Measurements from ENCODE around the gene SPACDR. TPM values are rescaled to one million over a fixed set of nuclear protein-coding genes. Genes with fewer than 3 reads are reported as not detected.
A peak's percentile ranks its signal among the peaks of the same experiment; 100 is the strongest.

The SPACDR gene
- total and polyA plus RNA-seq, 9 of the 15 experiments (the other 6 are each of a cell fraction or from before 2014, with no cell fraction given) = 0.07 to 0.55 (median 0.14) TPM; not detected in 1

DNA sequence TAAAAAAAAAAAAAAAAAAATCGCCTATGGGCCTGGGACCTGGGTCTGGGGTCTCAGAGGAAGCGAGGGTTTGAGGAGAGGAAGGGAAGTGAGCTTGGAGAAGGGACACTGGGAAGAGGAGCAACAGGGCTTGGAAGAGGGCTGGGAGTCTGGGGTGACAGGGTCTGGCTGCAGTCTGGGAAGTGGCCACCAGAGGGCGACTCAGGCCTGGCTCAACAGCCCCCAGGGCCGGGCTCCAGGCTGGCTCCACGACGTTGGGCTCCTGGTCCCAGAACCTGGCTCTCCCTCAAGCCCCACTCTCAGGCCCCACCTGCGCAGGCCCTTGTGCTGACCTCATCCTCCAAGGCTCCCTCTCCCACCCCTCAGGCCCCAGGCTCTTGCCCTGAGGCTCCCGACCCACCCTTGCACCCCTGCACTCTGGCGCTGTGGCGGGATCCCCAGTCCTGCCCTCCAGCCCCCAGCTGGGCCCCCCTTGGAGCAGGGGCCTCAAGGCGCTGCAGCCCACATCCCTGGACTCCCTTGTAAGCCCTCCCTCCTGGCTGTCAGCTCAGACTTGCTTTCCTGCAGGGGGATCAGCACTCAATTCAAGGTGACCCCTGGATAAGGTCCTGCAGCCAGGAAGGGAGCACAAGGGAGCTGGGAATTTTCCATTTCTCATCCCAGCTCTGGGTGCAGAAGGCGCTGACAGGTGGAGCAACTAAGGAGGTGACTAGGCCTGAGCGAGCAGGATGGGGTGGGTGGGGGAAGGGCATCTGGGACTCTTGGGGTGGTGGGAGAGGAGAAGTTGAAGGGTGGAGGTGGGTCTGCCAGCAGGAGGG lies 5.4 kb upstream of the SPACDR start (continued):
- TF ChIP-seq, protein P1, sequence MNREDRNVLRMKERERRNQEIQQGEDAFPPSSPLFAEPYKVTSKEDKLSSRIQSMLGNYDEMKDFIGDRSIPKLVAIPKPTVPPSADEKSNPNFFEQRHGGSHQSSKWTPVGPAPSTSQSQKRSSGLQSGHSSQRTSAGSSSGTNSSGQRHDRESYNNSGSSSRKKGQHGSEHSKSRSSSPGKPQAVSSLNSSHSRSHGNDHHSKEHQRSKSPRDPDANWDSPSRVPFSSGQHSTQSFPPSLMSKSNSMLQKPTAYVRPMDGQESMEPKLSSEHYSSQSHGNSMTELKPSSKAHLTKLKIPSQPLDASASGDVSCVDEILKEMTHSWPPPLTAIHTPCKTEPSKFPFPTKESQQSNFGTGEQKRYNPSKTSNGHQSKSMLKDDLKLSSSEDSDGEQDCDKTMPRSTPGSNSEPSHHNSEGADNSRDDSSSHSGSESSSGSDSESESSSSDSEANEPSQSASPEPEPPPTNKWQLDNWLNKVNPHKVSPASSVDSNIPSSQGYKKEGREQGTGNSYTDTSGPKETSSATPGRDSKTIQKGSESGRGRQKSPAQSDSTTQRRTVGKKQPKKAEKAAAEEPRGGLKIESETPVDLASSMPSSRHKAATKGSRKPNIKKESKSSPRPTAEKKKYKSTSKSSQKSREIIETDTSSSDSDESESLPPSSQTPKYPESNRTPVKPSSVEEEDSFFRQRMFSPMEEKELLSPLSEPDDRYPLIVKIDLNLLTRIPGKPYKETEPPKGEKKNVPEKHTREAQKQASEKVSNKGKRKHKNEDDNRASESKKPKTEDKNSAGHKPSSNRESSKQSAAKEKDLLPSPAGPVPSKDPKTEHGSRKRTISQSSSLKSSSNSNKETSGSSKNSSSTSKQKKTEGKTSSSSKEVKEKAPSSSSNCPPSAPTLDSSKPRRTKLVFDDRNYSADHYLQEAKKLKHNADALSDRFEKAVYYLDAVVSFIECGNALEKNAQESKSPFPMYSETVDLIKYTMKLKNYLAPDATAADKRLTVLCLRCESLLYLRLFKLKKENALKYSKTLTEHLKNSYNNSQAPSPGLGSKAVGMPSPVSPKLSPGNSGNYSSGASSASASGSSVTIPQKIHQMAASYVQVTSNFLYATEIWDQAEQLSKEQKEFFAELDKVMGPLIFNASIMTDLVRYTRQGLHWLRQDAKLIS (CRISPR knock-in tag; IDR thresholded peaks at IDR 0.05) = no peak
- TF ChIP-seq POLR2A (conservative IDR thresholded peaks at IDR 0.05) (0 out of 2 replicates have a peak, but pooled peaks have one; percentile 18), U2AF2 (optimal IDR thresholded peaks at IDR 0.05; ENCODE audit: low read depth, low read length) (no peak), ZNF224 (CRISPR knock-in tag; IDR thresholded peaks at IDR 0.05) (no peak), ZNF197 (CRISPR knock-in tag; IDR thresholded peaks at IDR 0.05; ENCODE audit: low read depth) (no peak), CC2D1A (IDR thresholded peaks at IDR 0.05) (peak; percentile 83), RFX7 (CRISPR knock-in tag; IDR thresholded peaks at IDR 0.05) (no peak), SMAD3 (CRISPR knock-in tag; conservative IDR thresholded peaks at IDR 0.05) (no peak), TAF15 (IDR thresholded peaks at IDR 0.05; ENCODE audit: low read depth, low read length) (no peak), ELF4 (CRISPR knock-in tag; IDR thresholded peaks at IDR 0.05) (peak; percentile 53; the same call in 1 of the 2 replicates), PCBP1 (IDR thresholded peaks at IDR 0.05; ENCODE audit: low read depth, low read length, poor library complexity, severe bottlenecking) (peak; percentile 51), TBP (optimal IDR thresholded peaks at IDR 0.05; ENCODE audit: low read depth, low read length) (peak; percentile 35), C11orf30 (IDR thresholded peaks at IDR 0.05; ENCODE audit: low read depth) (no peak), CBX2 (IDR thresholded peaks at IDR 0.05; ENCODE audit: insufficient read depth, low read length, poor library complexity, severe bottlenecking) (no peak), MTA2 (IDR thresholded peaks at IDR 0.05; ENCODE audit: low read depth) (no peak), NR3C1 (CRISPR knock-in tag; IDR thresholded peaks at IDR 0.05) (no peak), CREM (IDR thresholded peaks at IDR 0.05; ENCODE audit: low read depth) (peak; percentile 40; the same call in 1 of the 2 replicates), ZNF121 (CRISPR knock-in tag; conservative IDR thresholded peaks at IDR 0.05) (no peak), RBM39 (optimal IDR thresholded peaks at IDR 0.05; ENCODE audit: low read depth, low read length) (peak; percentile 49), GATAD2A (IDR thresholded peaks at IDR 0.05) (0 out of 2 replicates have a peak, but pooled peaks have one; percentile 15), FOSL1 (tag; conservative IDR thresholded peaks at IDR 0.05) (no peak), NFE2L1 (tag; IDR thresholded peaks at IDR 0.05; ENCODE audit: borderline replicate concordance, low read depth) (no peak)
- TF ChIP-seq, protein P2, sequence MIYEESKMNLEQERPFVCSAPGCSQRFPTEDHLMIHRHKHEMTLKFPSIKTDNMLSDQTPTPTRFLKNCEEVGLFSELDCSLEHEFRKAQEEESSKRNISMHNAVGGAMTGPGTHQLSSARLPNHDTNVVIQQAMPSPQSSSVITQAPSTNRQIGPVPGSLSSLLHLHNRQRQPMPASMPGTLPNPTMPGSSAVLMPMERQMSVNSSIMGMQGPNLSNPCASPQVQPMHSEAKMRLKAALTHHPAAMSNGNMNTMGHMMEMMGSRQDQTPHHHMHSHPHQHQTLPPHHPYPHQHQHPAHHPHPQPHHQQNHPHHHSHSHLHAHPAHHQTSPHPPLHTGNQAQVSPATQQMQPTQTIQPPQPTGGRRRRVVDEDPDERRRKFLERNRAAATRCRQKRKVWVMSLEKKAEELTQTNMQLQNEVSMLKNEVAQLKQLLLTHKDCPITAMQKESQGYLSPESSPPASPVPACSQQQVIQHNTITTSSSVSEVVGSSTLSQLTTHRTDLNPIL (CRISPR knock-in tag; IDR thresholded peaks at IDR 0.05) = no peak

Data from K562 (cell line).